WTC11 (cell line): Measurements from ENCODE around the gene NFKB1. TPM values are rescaled to one million over a fixed set of nuclear protein-coding genes. Genes with fewer than 3 reads are reported as not detected.

ENCODE experiments used
- ATAC-seq: fragments of 200-7000 bp; cut with Tn5 transposase; 2 replicates; pipeline ENCODE4 v1.10.0; 2021; ENCODE audit warnings: mild to moderate bottlenecking, moderate library complexity
- CTCF ChIA-PET: fragments of 300-600 bp; sonication (Branson Sonifier 250); formaldehyde crosslinking; loops from one replicate; lab custom pipeline; 2021; ENCODE audit warnings: antibody characterized with exemption; lab: Charles Lee
- POLR2A ChIA-PET: fragments of 350-600 bp; sonication (Branson Sonifier 250); formaldehyde crosslinking; loops from one replicate; lab custom pipeline; 2021; ENCODE audit warnings: antibody characterized with exemption; lab: Charles Lee
- DNase-seq: peaks from one replicate; pipeline ENCODE4 v3.0.0; 2021; ENCODE audit warnings: low spot score
- H3K27ac Mint-ChIP-seq: 2 replicates; pipeline ENCODE4 v1.8.0; 2021; ENCODE audit warnings: mixed read lengths
- H3K27me3 Mint-ChIP-seq: 2 replicates; pipeline ENCODE4 v1.8.0; 2021; ENCODE audit warnings: low read depth, mild to moderate bottlenecking, moderate library complexity, mixed read lengths
- H3K36me3 Mint-ChIP-seq: 2 replicates; pipeline ENCODE4 v1.8.0; 2021; ENCODE audit warnings: mixed read lengths
- H3K4me1 Mint-ChIP-seq: 2 replicates; pipeline ENCODE4 v1.8.0; 2022; ENCODE audit warnings: mixed read lengths
- H3K4me3 Mint-ChIP-seq: 2 replicates; pipeline ENCODE4 v1.8.0; 2021; ENCODE audit warnings: mild to moderate bottlenecking, moderate library complexity, mixed read lengths
- H3K9me3 Mint-ChIP-seq: 2 replicates; pipeline ENCODE4 v1.8.0; 2021; ENCODE audit warnings: mixed read lengths
- NFE2L1 ChIP-seq: sonication (generic); formaldehyde crosslinking; IDR thresholded peaks from 2 replicates; pipeline ENCODE4 v1.8.1; 2023; ENCODE audit warnings: missing genetic modification reagents
- NR2C2 ChIP-seq: sonication (generic); formaldehyde crosslinking; IDR thresholded peaks from 2 replicates; pipeline ENCODE4 v1.8.0; 2022; ENCODE audit warnings: mild to moderate bottlenecking, missing genetic modification reagents
- ZNF219 ChIP-seq: sonication (generic); formaldehyde crosslinking; IDR thresholded peaks from 2 replicates; pipeline ENCODE4 v1.8.0; 2023; ENCODE audit warnings: missing genetic modification reagents, mild to moderate bottlenecking, borderline replicate concordance
- ZNF263 ChIP-seq: sonication (generic); formaldehyde crosslinking; IDR thresholded peaks from 2 replicates; pipeline ENCODE4 v1.8.1; 2022; ENCODE audit warnings: low read depth, mild to moderate bottlenecking, moderate library complexity, missing genetic modification reagents
- total RNA-seq: library from RNA; stranded (reverse); gene quantifications from 3 replicates; pipeline ENCODE4 v1.2.3, GENCODE V29; 2021
- TF ChIP-seq, protein P1 (sequence below): sonication (generic); formaldehyde crosslinking; IDR thresholded peaks from 2 replicates; pipeline ENCODE4 v1.8.0; 2022; ENCODE audit warnings: mild to moderate bottlenecking, missing genetic modification reagents
- TF ChIP-seq, protein P2 (sequence below): sonication (generic); formaldehyde crosslinking; IDR thresholded peaks from 2 replicates; pipeline ENCODE4 v1.8.0; 2022; ENCODE audit warnings: mild to moderate bottlenecking, missing genetic modification reagents
- TF ChIP-seq, protein P3 (sequence below): sonication (generic); formaldehyde crosslinking; IDR thresholded peaks from 2 replicates; pipeline ENCODE4 v1.8.1; 2022; ENCODE audit warnings: missing genetic modification reagents, borderline replicate concordance
- TF ChIP-seq, protein P4 (sequence below): sonication (generic); formaldehyde crosslinking; IDR thresholded peaks from 2 replicates; pipeline ENCODE4 v1.8.1; 2023; ENCODE audit warnings: mild to moderate bottlenecking, missing genetic modification reagents
- TF ChIP-seq, protein P5 (sequence below): sonication (generic); formaldehyde crosslinking; IDR thresholded peaks from 2 replicates; pipeline ENCODE4 v1.8.1; 2023; ENCODE audit warnings: mild to moderate bottlenecking, missing genetic modification reagents
- TF ChIP-seq, protein P6 (sequence below): fragments of 250-450 bp; sonication (Bioruptor Pico); IDR thresholded peaks from 2 replicates; pipeline ENCODE4 v2.1.2; 2022; ENCODE audit warnings: mild to moderate bottlenecking, moderate library complexity
- TF ChIP-seq, protein P7 (sequence below): fragments of 250-450 bp; sonication (Bioruptor Pico); IDR thresholded peaks from 2 replicates; pipeline ENCODE4 v1.8.0; 2021; ENCODE audit warnings: mild to moderate bottlenecking
- TF ChIP-seq, protein P8 (sequence below): fragments of 200-600 bp; IDR thresholded peaks from 2 replicates; pipeline ENCODE4 v1.8.0; 2022; ENCODE audit warnings: antibody characterized with exemption

NFKB1 gene
- total RNA-seq, 1 experiment from 2014 or later: 5.6 TPM

DNA sequence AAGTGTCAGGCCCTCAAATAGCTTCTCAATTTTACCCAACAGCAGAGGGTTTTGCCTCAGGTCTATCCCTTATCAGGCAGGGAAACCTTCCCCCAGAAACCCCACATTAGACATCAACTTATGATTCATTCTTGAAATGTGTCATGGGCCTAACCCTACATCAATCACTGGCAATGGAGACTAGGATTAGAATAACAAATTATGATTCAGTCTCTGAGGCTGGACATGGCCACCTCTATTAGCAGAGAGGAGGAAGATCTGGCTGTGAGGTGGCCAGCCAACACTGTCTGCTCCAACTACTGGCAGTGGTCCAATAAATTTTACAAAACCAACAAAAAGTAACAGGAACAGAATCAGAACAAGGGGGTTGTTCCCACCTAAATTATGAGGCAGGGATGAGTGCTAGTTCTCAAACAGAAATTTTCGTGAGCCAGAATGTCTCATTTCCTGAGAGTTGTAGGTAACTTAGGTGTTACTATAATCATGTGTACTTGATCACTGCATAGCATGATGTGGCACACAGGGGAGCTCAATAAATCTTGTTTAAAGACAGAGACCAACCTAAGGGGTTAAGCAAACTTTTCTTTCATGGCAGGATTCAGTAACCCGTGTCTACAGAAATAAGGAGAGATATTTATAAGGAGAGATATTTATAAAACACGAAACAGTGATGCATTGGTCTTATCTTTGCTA lies 126.8 kb downstream of the NFKB1 start (continued):
- TF ChIP-seq, protein P1, sequence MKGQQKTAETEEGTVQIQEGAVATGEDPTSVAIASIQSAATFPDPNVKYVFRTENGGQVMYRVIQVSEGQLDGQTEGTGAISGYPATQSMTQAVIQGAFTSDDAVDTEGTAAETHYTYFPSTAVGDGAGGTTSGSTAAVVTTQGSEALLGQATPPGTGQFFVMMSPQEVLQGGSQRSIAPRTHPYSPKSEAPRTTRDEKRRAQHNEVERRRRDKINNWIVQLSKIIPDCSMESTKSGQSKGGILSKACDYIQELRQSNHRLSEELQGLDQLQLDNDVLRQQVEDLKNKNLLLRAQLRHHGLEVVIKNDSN (CRISPR knock-in tag): no peak
- TF ChIP-seq, protein P2, sequence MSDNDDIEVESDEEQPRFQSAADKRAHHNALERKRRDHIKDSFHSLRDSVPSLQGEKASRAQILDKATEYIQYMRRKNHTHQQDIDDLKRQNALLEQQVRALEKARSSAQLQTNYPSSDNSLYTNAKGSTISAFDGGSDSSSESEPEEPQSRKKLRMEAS (CRISPR knock-in tag): no peak
- TF ChIP-seq NFE2L1 (CRISPR knock-in tag): no peak
- TF ChIP-seq, all 79 proteins: peak for 0

DNA sequence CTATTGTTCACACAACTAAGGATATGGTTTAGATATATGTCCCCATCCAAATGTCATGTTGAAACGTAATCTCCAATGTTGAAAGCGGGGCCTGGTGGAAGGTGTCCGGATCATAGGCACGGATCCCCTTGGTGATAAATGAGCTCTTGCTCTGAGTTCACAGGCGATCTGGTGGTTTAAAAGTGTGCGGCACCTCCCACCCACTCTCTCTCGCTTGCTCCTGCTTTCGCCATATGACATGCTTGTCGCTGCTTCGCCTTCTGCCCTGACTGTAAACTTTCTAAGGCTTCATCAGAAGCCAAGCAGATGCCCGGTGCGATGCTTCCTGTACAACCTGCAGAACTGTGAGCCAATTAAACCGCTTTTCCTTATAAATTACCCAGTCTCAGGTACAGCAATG lies 128.5 kb downstream of the NFKB1 start:
- Mint-ChIP-seq H3K36me3 (peaks cover 10% of the 10 kb centered on the region), H3K9me3 (no peaks in the 10 kb centered on the region), H3K27me3 (no peaks in the 10 kb centered on the region), H3K27ac (peak overlapping the region; percentile 12; the same call in 1 of the 2 replicates), H3K4me3 (no peak overlapping the region), H3K4me1 (peaks cover 5% of the 10 kb centered on the region)
- ATAC-seq (no peak), DNase-seq (no peak)
- TF ChIP-seq, protein P3, sequence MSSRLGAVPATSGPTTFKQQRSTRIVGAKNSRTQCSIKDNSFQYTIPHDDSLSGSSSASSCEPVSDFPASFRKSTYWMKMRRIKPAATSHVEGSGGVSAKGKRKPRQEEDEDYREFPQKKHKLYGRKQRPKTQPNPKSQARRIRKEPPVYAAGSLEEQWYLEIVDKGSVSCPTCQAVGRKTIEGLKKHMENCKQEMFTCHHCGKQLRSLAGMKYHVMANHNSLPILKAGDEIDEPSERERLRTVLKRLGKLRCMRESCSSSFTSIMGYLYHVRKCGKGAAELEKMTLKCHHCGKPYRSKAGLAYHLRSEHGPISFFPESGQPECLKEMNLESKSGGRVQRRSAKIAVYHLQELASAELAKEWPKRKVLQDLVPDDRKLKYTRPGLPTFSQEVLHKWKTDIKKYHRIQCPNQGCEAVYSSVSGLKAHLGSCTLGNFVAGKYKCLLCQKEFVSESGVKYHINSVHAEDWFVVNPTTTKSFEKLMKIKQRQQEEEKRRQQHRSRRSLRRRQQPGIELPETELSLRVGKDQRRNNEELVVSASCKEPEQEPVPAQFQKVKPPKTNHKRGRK: no peak
- TF ChIP-seq, protein P4, sequence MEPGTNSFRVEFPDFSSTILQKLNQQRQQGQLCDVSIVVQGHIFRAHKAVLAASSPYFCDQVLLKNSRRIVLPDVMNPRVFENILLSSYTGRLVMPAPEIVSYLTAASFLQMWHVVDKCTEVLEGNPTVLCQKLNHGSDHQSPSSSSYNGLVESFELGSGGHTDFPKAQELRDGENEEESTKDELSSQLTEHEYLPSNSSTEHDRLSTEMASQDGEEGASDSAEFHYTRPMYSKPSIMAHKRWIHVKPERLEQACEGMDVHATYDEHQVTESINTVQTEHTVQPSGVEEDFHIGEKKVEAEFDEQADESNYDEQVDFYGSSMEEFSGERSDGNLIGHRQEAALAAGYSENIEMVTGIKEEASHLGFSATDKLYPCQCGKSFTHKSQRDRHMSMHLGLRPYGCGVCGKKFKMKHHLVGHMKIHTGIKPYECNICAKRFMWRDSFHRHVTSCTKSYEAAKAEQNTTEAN (CRISPR knock-in tag): no peak
- TF ChIP-seq ZNF219 (CRISPR knock-in tag): no peak
- TF ChIP-seq, protein P5, sequence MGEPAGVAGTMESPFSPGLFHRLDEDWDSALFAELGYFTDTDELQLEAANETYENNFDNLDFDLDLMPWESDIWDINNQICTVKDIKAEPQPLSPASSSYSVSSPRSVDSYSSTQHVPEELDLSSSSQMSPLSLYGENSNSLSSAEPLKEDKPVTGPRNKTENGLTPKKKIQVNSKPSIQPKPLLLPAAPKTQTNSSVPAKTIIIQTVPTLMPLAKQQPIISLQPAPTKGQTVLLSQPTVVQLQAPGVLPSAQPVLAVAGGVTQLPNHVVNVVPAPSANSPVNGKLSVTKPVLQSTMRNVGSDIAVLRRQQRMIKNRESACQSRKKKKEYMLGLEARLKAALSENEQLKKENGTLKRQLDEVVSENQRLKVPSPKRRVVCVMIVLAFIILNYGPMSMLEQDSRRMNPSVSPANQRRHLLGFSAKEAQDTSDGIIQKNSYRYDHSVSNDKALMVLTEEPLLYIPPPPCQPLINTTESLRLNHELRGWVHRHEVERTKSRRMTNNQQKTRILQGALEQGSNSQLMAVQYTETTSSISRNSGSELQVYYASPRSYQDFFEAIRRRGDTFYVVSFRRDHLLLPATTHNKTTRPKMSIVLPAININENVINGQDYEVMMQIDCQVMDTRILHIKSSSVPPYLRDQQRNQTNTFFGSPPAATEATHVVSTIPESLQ (CRISPR knock-in tag): no peak
- TF ChIP-seq, protein P6, sequence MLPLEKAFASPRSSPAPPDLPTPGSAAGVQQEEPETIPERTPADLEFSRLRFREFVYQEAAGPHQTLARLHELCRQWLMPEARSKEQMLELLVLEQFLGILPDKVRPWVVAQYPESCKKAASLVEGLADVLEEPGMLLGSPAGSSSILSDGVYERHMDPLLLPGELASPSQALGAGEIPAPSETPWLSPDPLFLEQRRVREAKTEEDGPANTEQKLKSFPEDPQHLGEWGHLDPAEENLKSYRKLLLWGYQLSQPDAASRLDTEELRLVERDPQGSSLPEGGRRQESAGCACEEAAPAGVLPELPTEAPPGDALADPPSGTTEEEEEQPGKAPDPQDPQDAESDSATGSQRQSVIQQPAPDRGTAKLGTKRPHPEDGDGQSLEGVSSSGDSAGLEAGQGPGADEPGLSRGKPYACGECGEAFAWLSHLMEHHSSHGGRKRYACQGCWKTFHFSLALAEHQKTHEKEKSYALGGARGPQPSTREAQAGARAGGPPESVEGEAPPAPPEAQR (CRISPR knock-in tag): no peak
- no peak for TF ChIP-seq ZNF263
- no peak for TF ChIP-seq NR2C2 (CRISPR knock-in tag)
- TF ChIP-seq, protein P7, sequence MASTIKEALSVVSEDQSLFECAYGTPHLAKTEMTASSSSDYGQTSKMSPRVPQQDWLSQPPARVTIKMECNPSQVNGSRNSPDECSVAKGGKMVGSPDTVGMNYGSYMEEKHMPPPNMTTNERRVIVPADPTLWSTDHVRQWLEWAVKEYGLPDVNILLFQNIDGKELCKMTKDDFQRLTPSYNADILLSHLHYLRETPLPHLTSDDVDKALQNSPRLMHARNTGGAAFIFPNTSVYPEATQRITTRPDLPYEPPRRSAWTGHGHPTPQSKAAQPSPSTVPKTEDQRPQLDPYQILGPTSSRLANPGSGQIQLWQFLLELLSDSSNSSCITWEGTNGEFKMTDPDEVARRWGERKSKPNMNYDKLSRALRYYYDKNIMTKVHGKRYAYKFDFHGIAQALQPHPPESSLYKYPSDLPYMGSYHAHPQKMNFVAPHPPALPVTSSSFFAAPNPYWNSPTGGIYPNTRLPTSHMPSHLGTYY (CRISPR knock-in tag): no peak
- TF ChIP-seq, protein P8, sequence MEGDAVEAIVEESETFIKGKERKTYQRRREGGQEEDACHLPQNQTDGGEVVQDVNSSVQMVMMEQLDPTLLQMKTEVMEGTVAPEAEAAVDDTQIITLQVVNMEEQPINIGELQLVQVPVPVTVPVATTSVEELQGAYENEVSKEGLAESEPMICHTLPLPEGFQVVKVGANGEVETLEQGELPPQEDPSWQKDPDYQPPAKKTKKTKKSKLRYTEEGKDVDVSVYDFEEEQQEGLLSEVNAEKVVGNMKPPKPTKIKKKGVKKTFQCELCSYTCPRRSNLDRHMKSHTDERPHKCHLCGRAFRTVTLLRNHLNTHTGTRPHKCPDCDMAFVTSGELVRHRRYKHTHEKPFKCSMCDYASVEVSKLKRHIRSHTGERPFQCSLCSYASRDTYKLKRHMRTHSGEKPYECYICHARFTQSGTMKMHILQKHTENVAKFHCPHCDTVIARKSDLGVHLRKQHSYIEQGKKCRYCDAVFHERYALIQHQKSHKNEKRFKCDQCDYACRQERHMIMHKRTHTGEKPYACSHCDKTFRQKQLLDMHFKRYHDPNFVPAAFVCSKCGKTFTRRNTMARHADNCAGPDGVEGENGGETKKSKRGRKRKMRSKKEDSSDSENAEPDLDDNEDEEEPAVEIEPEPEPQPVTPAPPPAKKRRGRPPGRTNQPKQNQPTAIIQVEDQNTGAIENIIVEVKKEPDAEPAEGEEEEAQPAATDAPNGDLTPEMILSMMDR: no peak
- ChIA-PET CTCF (no interaction called here), POLR2A (no interaction called here)
